ENCODE data around the gene DIAPH1.
A peak's percentile ranks its signal among the peaks of the same experiment; 100 is the strongest.

DIAPH1 gene

DNA sequence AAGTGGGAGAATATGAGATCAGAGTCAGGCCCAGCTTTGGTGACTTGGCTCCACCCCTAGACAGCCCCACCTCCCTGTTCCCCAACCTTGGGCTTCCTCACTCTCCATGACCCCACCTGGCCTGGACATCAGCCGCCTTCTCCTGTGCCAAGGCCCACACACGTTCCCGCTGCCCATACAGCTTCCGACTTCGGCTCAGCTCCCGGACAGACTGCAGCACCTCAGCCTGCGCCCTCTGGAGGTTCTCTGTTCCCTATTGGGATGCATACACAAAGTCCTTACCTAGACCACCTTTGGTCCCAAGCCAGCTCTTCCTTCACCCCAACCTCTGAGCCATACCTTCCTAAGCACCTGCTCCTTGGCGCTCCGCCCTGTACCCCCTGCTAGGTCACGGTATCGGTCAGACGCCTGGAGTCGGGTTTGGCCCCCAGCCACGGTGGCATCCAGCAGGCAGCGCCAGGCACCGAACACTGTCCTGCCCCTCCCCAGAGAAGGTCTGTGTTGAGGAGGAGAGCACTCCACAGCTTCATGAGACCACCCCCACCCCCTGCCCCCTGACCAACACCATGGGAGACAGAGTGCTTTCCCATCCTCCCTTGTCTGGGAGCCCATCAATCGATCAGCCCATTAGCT is 30.4 kb upstream of the DIAPH1 start:
- Mint-ChIP-seq H3K9me3 (no peaks in the 10 kb centered on the region), H3K27ac (no peak overlapping the region), H3K4me3 (no peak overlapping the region)

DNA sequence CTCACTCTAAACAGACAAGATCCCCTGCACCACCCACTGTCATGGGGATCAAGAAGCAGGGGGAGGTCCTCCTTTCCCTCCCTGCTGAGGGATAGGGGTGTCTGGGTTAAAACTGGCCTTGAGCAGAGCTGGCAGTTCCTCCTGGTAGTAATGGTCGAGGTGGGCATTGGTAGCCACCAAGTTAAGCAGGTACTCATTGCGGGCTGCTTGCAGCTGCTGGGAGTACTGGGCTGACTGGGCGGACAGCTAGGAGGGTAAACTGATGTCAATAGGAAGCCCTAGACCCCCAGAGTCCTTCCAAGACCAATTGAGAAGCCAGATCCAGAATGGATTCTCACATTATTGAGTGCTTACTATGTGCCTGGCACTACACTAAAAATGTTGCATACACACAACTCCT is 29.1 kb upstream of the DIAPH1 start:
- Mint-ChIP-seq H3K27me3 (no peaks in the 10 kb centered on the region), H3K4me3 (no peak overlapping the region), H3K9me3 (no peaks in the 10 kb centered on the region), H3K36me3 (ENCODE audit: low read depth) (peaks cover 11% of the 10 kb centered on the region), H3K27ac (no peak overlapping the region), H3K4me1 (ENCODE audit: low read depth) (peaks cover 24% of the 10 kb centered on the region)

More for the DNA sequence above, 30.4 kb upstream of the DIAPH1 start:
- Mint-ChIP-seq H3K27me3 (no peaks in the 10 kb centered on the region), H3K4me1 (ENCODE audit: low read depth) (peaks cover 24% of the 10 kb centered on the region), H3K36me3 (ENCODE audit: low read depth) (peaks cover 11% of the 10 kb centered on the region)

DNA sequence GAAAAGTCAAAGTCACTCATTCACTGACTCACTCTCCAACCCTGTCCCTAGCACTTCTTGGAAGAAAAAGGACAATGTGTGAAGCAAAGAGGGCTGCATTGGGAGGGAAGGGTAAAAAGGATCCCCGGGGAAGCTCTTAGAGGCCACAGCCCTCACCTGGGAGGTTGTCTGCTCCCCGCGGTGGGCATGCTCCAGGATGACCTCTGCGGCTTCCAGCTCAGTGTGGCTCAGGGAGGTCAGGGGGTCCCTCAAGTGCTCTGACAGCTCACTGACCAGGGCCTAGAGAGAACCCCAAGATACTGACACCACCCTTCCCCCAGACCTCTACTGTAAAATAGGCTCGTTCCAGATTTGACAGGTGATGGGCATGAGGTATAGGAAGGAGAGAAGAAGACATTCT is 28.4 kb upstream of the DIAPH1 start:
- Mint-ChIP-seq H3K27me3 (no peaks in the 10 kb centered on the region), H3K9me3 (no peaks in the 10 kb centered on the region), H3K27ac (no peak overlapping the region), H3K36me3 (ENCODE audit: low read depth) (peaks cover 17% of the 10 kb centered on the region), H3K4me1 (ENCODE audit: low read depth) (peaks cover 19% of the 10 kb centered on the region), H3K4me3 (no peak overlapping the region)

DNA sequence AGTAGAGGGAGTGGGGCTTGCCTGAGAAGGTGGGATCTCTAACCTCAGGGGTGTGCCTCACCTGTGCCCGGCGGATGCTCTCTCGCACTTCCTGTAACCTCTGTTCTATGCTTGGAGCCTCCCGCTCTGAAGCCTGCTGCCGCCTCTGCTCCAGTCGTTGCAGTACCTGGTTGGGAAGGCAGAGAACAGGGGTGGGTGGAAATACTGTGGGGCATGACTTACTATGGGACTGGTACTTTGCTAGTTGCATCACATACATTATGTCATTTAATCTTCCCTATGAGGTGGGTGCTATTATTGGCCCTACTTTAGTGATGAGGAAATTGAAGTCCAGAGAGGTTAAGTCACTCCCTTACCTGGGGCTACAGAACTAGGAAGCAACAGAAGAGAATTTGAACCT is 27.2 kb upstream of the DIAPH1 start:
- Mint-ChIP-seq H3K27ac (no peak overlapping the region), H3K36me3 (ENCODE audit: low read depth) (peaks cover 29% of the 10 kb centered on the region), H3K4me1 (ENCODE audit: low read depth) (peaks cover 20% of the 10 kb centered on the region), H3K4me3 (no peak overlapping the region), H3K27me3 (no peaks in the 10 kb centered on the region), H3K9me3 (no peaks in the 10 kb centered on the region)

DNA sequence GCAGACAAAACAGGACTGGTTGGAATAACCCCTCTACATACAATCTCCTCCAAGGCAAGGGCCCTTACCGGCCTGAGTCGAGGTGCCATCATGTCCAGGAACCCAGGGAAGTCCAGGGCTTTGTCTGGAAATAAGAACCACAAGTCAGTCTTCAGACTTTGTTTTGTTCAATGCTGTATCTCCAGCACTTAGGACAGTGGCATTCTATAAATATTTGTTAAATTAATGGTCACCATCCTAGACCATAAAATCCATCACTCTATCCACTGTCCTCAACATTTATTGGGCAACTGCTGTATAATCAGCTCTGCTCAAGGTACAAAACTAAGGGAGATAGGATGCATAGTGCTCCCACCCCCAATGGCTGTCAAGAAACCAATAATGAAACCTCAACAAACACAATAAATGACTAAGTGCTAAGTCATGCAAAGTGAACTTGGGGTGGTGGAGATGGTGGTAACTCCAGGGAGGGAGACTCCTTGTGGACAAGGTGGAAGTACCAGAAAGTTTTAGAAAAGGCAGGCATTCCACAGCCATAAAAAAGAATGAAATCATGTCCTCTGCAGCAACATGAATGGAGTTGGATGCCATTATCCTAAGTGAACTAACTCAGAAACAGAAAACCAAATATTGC is 23.0 kb upstream of the DIAPH1 start:
- no peaks in the 10 kb centered on the region for H3K27me3 Mint-ChIP-seq
- peaks cover 48% of the 10 kb centered on the region for H3K36me3 Mint-ChIP-seq (ENCODE audit: low read depth)

DNA sequence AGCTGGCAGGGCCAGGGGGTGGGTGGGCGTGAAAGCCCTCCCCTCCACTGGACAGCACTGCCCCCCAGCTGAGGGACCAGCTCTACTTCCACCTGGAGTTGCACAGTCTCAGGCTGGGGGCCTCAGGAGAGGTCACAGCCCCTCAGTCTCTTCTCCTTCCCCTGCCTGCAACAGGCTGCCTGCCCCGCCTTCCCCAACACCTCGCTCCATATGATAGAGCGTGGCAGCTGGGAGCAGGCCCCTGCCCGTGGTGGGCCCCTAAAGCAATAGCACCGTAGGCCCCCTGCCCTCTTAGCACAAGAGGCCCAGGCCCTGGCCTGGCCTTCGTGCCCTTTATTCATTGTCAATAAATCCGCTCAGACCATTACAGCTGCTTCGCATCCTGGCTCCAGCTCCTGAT is 21.9 kb upstream of the DIAPH1 start:
- Mint-ChIP-seq H3K4me3 (no peak overlapping the region), H3K9me3 (no peaks in the 10 kb centered on the region), H3K27ac (no peak overlapping the region), H3K36me3 (ENCODE audit: low read depth) (peaks cover 45% of the 10 kb centered on the region), H3K4me1 (ENCODE audit: low read depth) (peaks cover 36% of the 10 kb centered on the region), H3K27me3 (no peaks in the 10 kb centered on the region)

More for the DNA sequence above, 23.0 kb upstream of the DIAPH1 start:
- Mint-ChIP-seq H3K9me3 (no peaks in the 10 kb centered on the region), H3K4me1 (ENCODE audit: low read depth) (peaks cover 30% of the 10 kb centered on the region), H3K4me3 (no peak overlapping the region), H3K27ac (peak overlapping the region; percentile 36)

DNA sequence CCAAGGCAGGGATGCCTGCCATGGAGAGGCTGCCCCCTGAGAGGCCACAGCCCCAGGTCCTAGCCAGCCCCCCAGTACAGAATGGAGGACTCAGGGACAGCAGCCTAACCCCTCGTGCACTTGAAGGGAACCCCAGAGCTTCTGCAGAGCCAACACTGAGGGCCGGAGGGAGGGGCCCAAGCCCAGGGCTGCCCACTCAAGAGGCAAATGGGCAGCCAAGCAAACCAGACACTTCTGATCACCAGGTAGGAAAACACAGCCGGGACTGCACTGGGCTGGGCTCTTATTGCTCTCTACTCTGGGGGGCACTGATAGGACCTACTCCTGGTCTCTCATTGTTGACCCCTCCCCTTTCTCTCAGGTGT is 21.2 kb upstream of the DIAPH1 start:
- Mint-ChIP-seq H3K36me3 (ENCODE audit: low read depth) (peaks cover 46% of the 10 kb centered on the region), H3K9me3 (no peaks in the 10 kb centered on the region), H3K27ac (no peak overlapping the region), H3K27me3 (no peaks in the 10 kb centered on the region), H3K4me3 (no peak overlapping the region), H3K4me1 (ENCODE audit: low read depth) (peaks cover 43% of the 10 kb centered on the region)

DNA sequence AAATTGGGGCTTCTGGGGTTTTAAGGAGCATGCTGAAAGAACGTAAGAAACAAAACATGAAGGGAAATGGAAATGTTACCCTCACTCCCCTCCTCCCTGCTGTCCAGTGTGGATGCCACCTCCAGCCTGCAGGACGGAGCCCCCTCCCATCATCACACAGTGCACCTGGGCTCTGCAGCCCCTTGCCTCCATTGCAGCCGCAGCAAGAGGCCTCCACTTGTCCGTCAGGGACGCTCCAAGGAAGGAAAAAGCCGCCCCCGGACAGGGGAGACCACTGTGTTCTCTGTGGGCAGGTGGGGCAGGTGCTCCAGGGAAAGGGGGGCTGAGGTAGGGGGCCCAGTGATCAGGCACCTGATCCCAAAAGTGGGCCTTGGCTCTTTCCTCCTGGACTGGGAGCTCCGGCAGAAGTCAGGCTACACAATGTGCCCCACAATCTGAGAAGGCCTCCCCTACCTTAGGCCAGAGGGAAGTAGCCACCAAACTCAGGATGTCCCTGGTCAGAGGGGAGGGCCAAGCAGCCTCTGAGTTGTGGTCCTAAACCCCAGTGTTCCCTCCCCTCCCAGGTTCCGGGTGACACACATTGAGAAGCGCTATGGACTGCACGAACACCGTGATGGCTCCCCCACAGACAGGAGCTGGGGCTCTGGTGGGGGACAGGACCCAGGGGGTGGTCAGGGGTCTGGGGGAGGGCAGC is 20.7 kb upstream of the DIAPH1 start:
- Mint-ChIP-seq H3K9me3 (no peaks in the 10 kb centered on the region), H3K27ac (peak overlapping the region; percentile 90), H3K27me3 (no peaks in the 10 kb centered on the region), H3K4me1 (ENCODE audit: low read depth) (peaks cover 48% of the 10 kb centered on the region), H3K4me3 (peak overlapping the region; percentile 92), H3K36me3 (ENCODE audit: low read depth) (peaks cover 44% of the 10 kb centered on the region)

DNA sequence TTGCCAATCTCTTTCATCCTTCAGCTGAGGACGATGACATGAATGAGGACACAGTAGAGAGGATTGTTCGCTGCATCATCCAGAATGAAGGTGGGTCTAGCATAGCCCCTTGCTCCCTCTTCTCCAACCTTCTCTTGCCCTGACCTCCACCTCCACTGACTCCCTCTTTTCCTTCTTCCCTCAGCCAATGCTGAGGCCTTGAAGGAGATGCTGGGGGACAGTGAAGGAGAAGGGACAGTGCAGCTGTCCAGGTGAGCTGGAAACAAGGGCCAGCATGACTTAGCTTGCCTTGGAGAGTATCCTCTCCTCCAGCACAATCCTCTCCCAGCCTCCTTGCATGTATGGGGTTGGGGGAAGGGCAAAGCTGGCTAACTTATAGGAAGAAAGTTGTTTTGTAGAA is 20.0 kb upstream of the DIAPH1 start:
- Mint-ChIP-seq H3K27ac (peak overlapping the region; percentile 90), H3K4me3 (peak overlapping the region; percentile 92), H3K9me3 (no peaks in the 10 kb centered on the region), H3K36me3 (ENCODE audit: low read depth) (peaks cover 49% of the 10 kb centered on the region), H3K27me3 (no peaks in the 10 kb centered on the region), H3K4me1 (ENCODE audit: low read depth) (peaks cover 56% of the 10 kb centered on the region)

DNA sequence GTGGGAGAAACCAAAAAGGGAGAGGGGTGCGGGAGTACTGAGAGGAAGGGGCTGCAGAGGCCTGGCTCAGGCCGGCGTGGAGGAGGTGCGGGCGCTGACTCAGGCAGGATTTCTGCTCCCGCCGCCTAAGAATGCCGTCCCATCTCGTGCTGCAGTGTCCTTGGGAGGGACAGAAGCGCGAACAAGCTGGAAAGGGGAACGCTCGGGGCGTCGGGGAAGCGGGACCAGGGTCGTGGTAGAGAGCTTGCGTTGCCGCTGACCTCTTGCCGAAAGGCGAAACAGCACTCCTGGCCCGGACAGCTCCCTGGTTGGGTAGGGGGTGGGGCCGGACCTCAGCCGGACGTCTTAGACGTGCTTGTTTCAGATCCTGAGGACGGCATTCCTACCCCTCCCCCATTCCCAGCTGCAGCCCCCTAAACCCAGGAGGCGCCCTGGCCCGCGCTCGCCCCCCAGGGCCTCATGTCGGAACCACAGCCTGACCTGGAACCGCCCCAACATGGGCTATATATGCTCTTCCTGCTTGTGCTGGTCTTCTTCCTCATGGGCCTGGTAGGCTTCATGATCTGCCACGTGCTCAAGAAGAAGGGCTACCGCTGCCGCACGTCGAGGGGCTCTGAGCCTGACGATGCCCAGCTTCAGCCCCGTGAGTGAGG is 19.1 kb upstream of the DIAPH1 start:
- peak overlapping the region; percentile 92 for H3K4me3 Mint-ChIP-seq
- peaks cover 55% of the 10 kb centered on the region for H3K36me3 Mint-ChIP-seq (ENCODE audit: low read depth)
- H3K4me1 Mint-ChIP-seq (ENCODE audit: low read depth) = peaks cover 61% of the 10 kb centered on the region

DNA sequence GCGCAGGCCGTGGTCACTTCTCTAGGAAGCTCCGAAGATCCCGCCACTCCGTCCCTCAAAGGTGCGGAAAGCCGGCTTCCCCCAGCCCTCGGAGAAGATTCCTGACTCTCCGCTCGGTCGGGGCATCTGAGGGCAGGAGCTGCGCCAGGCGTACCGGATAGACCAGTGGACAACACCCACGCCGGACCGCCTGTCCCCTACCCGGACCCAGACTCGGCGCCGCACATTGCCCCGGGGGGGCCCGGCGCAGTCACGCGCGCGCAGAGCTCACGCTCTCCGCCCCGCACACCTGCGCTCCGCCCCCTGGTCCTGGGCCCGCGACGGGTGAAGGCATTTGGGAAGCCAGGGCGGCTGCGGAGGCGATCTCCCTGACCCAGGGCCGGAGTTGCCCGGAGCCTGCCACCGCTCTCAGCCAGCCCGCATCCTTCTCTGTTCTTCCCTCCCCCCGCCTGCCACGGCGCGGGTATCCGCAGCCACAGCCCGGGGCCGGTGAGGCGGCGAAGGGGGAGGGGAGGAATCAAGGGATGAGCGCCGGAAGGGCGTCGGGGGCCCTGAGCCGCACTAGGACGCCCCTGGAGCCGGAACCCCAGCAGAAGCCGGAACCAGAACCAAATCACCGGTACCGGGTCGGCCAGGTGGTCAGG is 18.4 kb upstream of the DIAPH1 start:
- Mint-ChIP-seq H3K27ac (peak overlapping the region; percentile 90), H3K9me3 (no peaks in the 10 kb centered on the region), H3K4me3 (peak overlapping the region; percentile 92), H3K4me1 (ENCODE audit: low read depth) (peaks cover 65% of the 10 kb centered on the region), H3K36me3 (ENCODE audit: low read depth) (peaks cover 56% of the 10 kb centered on the region), H3K27me3 (no peaks in the 10 kb centered on the region)

More for the DNA sequence above, 19.1 kb upstream of the DIAPH1 start:
- Mint-ChIP-seq H3K9me3 (no peaks in the 10 kb centered on the region), H3K27me3 (no peaks in the 10 kb centered on the region), H3K27ac (peak overlapping the region; percentile 90)

DNA sequence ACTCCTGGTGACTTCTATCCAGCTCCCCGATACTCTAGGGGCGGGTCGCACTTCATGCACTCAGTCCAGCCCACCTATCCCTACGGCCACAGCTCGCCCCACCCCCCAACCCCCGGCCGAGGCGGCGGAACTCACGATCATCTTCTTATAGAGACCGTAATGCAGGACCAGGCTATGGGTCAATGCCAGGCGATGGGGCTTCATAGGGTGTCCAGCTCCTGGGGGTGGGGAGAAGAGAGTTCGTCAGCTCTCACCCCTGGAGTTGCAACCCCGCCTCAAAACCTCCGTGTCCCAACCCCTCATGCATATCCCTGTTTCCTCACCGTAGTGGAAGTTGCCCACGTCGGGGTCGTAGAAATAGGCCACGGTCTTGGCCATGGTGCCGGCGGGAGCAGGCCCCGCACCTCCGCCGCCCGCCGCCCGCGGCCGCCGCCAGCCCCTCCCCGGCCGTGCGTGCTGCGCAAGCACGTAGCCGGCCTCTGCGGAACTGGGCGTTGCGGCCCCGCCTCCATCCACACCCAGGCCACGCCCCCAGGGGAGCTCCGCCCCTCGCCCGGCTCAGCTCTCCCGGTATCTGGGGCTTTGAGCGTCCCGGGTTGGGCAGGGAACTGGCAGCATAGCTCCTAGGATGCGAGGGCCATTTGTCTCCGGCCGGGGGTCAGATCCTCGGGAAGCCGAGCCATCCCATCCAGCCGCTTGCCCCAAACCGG is 17.8 kb upstream of the DIAPH1 start, which contains the start of the genes HDAC3 and RELL2:
TSS of gene HDAC3 (minus strand) at position 437 of the 710 bp plus-strand sequence. CDS start at position 378, 59 bp downstream.
TSS of gene RELL2 (plus strand) at position 585 of the 710 bp plus-strand sequence. CDS start 1,229 bp downstream, outside the sequence.
- Mint-ChIP-seq H3K36me3 (ENCODE audit: low read depth) (peaks cover 51% of the 10 kb centered on the region), H3K9me3 (no peaks in the 10 kb centered on the region), H3K27me3 (no peaks in the 10 kb centered on the region), H3K4me1 (ENCODE audit: low read depth) (peaks cover 60% of the 10 kb centered on the region), H3K4me3 (peak within 1 kb of the TSS; percentile 92), H3K27ac (peak within 1 kb of the TSS; percentile 90)

DNA sequence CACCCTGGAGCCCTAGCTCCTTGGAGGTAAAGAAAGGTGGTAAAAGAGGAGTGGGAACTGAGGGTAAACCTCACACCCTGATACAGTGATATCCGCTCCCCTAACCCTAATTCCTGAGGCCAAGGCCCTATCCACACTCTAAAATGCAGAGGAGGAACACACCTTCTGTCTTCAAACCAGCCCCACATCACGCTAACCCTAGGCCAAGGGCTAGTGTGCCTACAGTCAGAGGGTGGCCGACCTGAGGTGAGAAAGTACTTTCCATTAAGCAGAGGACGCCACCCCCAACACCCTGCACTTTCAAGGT is 17.3 kb upstream of the DIAPH1 start:
- Mint-ChIP-seq H3K4me1 (ENCODE audit: low read depth) (peaks cover 55% of the 10 kb centered on the region), H3K36me3 (ENCODE audit: low read depth) (peaks cover 45% of the 10 kb centered on the region), H3K27me3 (no peaks in the 10 kb centered on the region), H3K4me3 (peak overlapping the region; percentile 92), H3K9me3 (no peaks in the 10 kb centered on the region), H3K27ac (peak overlapping the region; percentile 88)

DNA sequence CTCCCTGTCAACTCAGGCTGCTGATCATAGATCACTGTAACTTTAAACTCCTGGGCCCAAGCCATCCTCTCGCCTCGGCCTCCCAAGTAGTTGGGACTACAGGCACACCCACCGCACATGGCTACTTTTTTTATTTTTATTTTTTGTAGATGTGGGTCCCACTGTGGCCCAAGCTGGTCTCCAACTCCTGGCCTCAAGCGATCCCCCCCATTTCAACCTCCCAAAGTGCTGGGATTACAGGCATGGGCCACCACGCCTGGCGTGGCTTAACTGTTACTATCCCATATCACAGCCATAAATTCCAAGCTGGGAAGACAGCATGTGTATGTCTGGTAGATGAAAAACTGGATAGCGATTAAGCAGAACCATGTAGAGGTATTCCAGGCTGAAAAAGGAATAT is 16.8 kb upstream of the DIAPH1 start:
- H3K4me1 Mint-ChIP-seq (ENCODE audit: low read depth) = peaks cover 51% of the 10 kb centered on the region
- H3K27ac Mint-ChIP-seq = peak overlapping the region; percentile 88
- H3K27me3 Mint-ChIP-seq = no peaks in the 10 kb centered on the region
- peak overlapping the region; percentile 92 for H3K4me3 Mint-ChIP-seq
- H3K9me3 Mint-ChIP-seq = no peaks in the 10 kb centered on the region
- H3K36me3 Mint-ChIP-seq (ENCODE audit: low read depth) = peaks cover 42% of the 10 kb centered on the region
